HepG2 (cell line): ENCODE data around the gene FCN3. TPM values are rescaled to one million over a fixed set of nuclear protein-coding genes. Genes with fewer than 3 reads are reported as not detected.
A peak's percentile ranks its signal among the peaks of the same experiment; 100 is the strongest.

Source experiments
- ATAC-seq: fragments of 200-7000 bp; cut with Tn5 transposase; 3 replicates; pipeline ENCODE4 v1.9.1; 2020; ENCODE audit warnings: mild to moderate bottlenecking, moderate library complexity
- BruUV-seq: library from RNA; stranded (reverse); fragments of 400-500 nt; replicated peaks from 2 replicates; lab custom pipeline; 2021; lab: Mats Ljungman, UMichigan
- CTCF ChIA-PET: fragments of 300-600 bp; formaldehyde crosslinking; extraction: SDS; loops from one replicate; lab custom pipeline; 2021; ENCODE audit warnings: low total read pairs, inconsistent platforms, low intra/inter-chr PET ratio; lab: Yijun Ruan, JAX
- POLR2A ChIA-PET: fragments of 350-600 bp; sonication (Branson Sonifier 250); formaldehyde crosslinking; loops from one replicate; lab custom pipeline; 2020; ENCODE audit warnings: antibody characterized with exemption, inconsistent platforms; lab: Yijun Ruan, JAX
- DNase-seq: peaks from one replicate; pipeline ENCODE4 v3.0.0-alpha.2; 2015; ENCODE audit warnings: low spot score
- FAIRE-seq: peaks from 3 replicates; lab custom pipeline; 2011; peaks lifted over from hg19 to GRCh38; lab: Jason Lieb, UNC
- H2AFZ ChIP-seq: one replicate; pipeline ENCODE4 v1.6.1; 2011; ENCODE audit warnings: low read length, inconsistent platforms
- H3K27ac ChIP-seq: fragments of 300-600 bp; 3 replicates; pipeline ENCODE4 v1.8.0; 2011; ENCODE audit warnings: mixed run types, mild to moderate bottlenecking, mixed read lengths, low read length, inconsistent platforms; ENCODE audit not compliant: insufficient read depth; ENCODE audit errors: extremely low read length
- H3K27me3 ChIP-seq, 2 experiments: fragments of 200-600 bp in 1 of 2; 2 replicates in 1 of 2; 3 replicates in 1 of 2; pipeline versions ENCODE4 v1.6.0 to v1.8.0; 2011; ENCODE audit warnings: low read length in 2 of 2, mild to moderate bottlenecking in 2 of 2, moderate library complexity in 2 of 2, inconsistent platforms in 1 of 2; ENCODE audit not compliant: insufficient read depth in 2 of 2, control insufficient read depth in 1 of 2
- H3K36me3 ChIP-seq, 2 experiments: fragments of 200-600 bp in 1 of 2; replicated peaks in 1 of 2; 2 replicates in 1 of 2; 3 replicates in 1 of 2; pipeline versions ENCODE4 v1.5.1 to v1.8.0; 2011; ENCODE audit warnings: low read length in 2 of 2, inconsistent platforms in 1 of 2; ENCODE audit not compliant: insufficient read depth in 2 of 2, control insufficient read depth in 1 of 2
- H3K4me1 ChIP-seq: 2 replicates; pipeline ENCODE4 v1.5.1; 2012; ENCODE audit warnings: low read length, inconsistent platforms; ENCODE audit not compliant: insufficient read depth
- H3K4me2 ChIP-seq: 2 replicates; pipeline ENCODE4 v1.6.0; 2011; ENCODE audit warnings: low read depth, low read length, inconsistent platforms
- H3K4me3 ChIP-seq, 3 experiments: fragments of 200-600 bp in 1 of 3; sonication (generic), shearing (Covaris generic) in 1 of 3; replicated peaks in 1 of 3; 2 replicates each; pipeline ENCODE4 v1.5.1; 2011 to 2016; ENCODE audit warnings: low read length in 3 of 3, inconsistent platforms in 2 of 3, low read depth in 2 of 3, mild to moderate bottlenecking in 2 of 3, control low read depth in 1 of 3, mixed read lengths in 1 of 3; ENCODE audit not compliant: insufficient read depth in 1 of 3
- H3K79me2 ChIP-seq: one replicate; pipeline ENCODE4 v1.6.1; 2011; ENCODE audit warnings: low read length, inconsistent platforms; ENCODE audit not compliant: insufficient read depth
- H3K9ac ChIP-seq: 2 replicates; pipeline ENCODE4 v1.6.0; 2011; ENCODE audit warnings: mild to moderate bottlenecking, low read depth, low read length, inconsistent platforms; ENCODE audit not compliant: insufficient read depth
- H3K9me3 ChIP-seq: 2 replicates; pipeline ENCODE4 v1.5.1; 2012; ENCODE audit warnings: mild to moderate bottlenecking, low read length
- H4K20me1 ChIP-seq: 2 replicates; pipeline ENCODE4 v1.6.0; 2011; ENCODE audit warnings: inconsistent platforms, mild to moderate bottlenecking, low read length, moderate library complexity; ENCODE audit not compliant: insufficient read depth
- AGO2 ChIP-seq: fragments of 200-400 bp; formaldehyde crosslinking; optimal IDR thresholded peaks from 2 replicates; pipeline ENCODE3; 2017; ENCODE audit warnings: mild to moderate bottlenecking, low read depth, low read length, moderate library complexity
- ATAD3A ChIP-seq: sonication (generic); formaldehyde crosslinking; IDR thresholded peaks from 2 replicates; pipeline ENCODE4 v1.4.0; 2020; ENCODE audit warnings: missing genetic modification reagents
- CBX5 ChIP-seq: sonication (generic); formaldehyde crosslinking; IDR thresholded peaks from 2 replicates; pipeline ENCODE4 v1.4.0; 2020; ENCODE audit warnings: missing genetic modification reagents, borderline replicate concordance
- GLI4 ChIP-seq: sonication (generic); formaldehyde crosslinking; IDR thresholded peaks from 2 replicates; pipeline ENCODE4 v1.5.1; 2020; ENCODE audit warnings: missing genetic modification reagents, mild to moderate bottlenecking, moderate library complexity, borderline replicate concordance
- ISL2 ChIP-seq: sonication (generic); formaldehyde crosslinking; IDR thresholded peaks from 2 replicates; pipeline ENCODE4 v1.5.0; 2020; ENCODE audit warnings: missing genetic modification reagents
- NFIB ChIP-seq: sonication (generic); formaldehyde crosslinking; IDR thresholded peaks from 2 replicates; pipeline ENCODE4 v1.9.0; 2021; ENCODE audit warnings: missing genetic modification reagents, mild to moderate bottlenecking, borderline replicate concordance
- NR3C1 ChIP-seq: sonication (generic); formaldehyde crosslinking; IDR thresholded peaks from 2 replicates; pipeline ENCODE4 v1.4.0; 2020; ENCODE audit warnings: missing genetic modification reagents
- POLR2A ChIP-seq, 2 experiments: IDR thresholded peaks; 2 replicates each; pipeline ENCODE4 v1.6.1; 2011; ENCODE audit warnings: low read depth in 2 of 2, low read length in 2 of 2, mild to moderate bottlenecking in 1 of 2, moderate library complexity in 1 of 2; ENCODE audit not compliant: insufficient read depth in 1 of 2
- RBFOX2 ChIP-seq: fragments of 200-400 bp; formaldehyde crosslinking; IDR thresholded peaks from 2 replicates; pipeline ENCODE4 v1.6.1; 2017; ENCODE audit warnings: low read depth, mild to moderate bottlenecking, low read length
- SAP130 ChIP-seq: IDR thresholded peaks from 2 replicates; pipeline ENCODE4 v1.6.1; 2016; ENCODE audit warnings: low read depth
- ZNF781 ChIP-seq: sonication (generic); formaldehyde crosslinking; IDR thresholded peaks from 2 replicates; pipeline ENCODE4 v1.5.1; 2020; ENCODE audit warnings: borderline replicate concordance, mild to moderate bottlenecking, missing genetic modification reagents; ENCODE audit errors: not compliant biosample characterization
- WGBS: methylation state at CpG from one replicate; pipeline ENCODE4 v1.1.6; 2017; ENCODE audit warnings: low lambda C conversion rate; 5-methylcytosine and 5-hydroxymethylcytosine counted together
- in situ Hi-C: cut with HindIII; loops from 2 replicates; pipeline ENCODE4 v1.10.0; 2017; ENCODE audit warnings: low pct_unique_long_range_greater_than_20kb; ENCODE audit not compliant: extremely low pct_ligation_motif_present
- intact Hi-C: fragments of 100-400 bp; cut with micrococcal nuclease; formaldehyde crosslinking; loops from one replicate; pipeline ENCODE4 v1.10.0; 2022; ENCODE audit not compliant: unreplicated experiment
- polyA plus RNA-seq, 8 experiments: library from polyadenylated mRNA; depleted of rRNA in 3 of 8; stranded (reverse) in 7 of 8; unstranded in 1 of 8; fragments of >200 nt; fragmentation: Illumina TruSeq in 4 of 8; extraction: Trizol in 4 of 8; gene quantifications; 2 replicates each; pipeline versions ENCODE4 v1.2.1 to v1.2.3, GENCODE V29; 2011 to 2016; ENCODE audit warnings: low read depth in 4 of 8, missing spikeins in 1 of 8, mixed read lengths in 1 of 8; ENCODE audit not compliant: insufficient read depth in 1 of 8
- total RNA-seq, 5 experiments: library from RNA; depleted of rRNA; stranded (reverse); fragments of >200 nt; fragmentation: Illumina TruSeq; extraction: Trizol; gene quantifications; 2 replicates each; pipeline ENCODE4 v1.2.3, GENCODE V29; 2016; ENCODE audit warnings: low read depth in 1 of 5
- TF ChIP-seq, protein P1 (sequence below): sonication (generic); formaldehyde crosslinking; IDR thresholded peaks from 2 replicates; pipeline ENCODE4 v1.8.0; 2022; ENCODE audit warnings: missing genetic modification reagents, mild to moderate bottlenecking, moderate library complexity, borderline replicate concordance
- TF ChIP-seq, protein P2 (sequence below): sonication (generic); formaldehyde crosslinking; IDR thresholded peaks from 2 replicates; pipeline ENCODE4 v1.4.0; 2020; ENCODE audit warnings: missing genetic modification reagents

Gene FCN3
- total and polyA plus RNA-seq, 2 of the 13 experiments (the other 11 are each of a cell fraction or from before 2014, with no cell fraction given), result not detected

GRCh38 chr1:27333717-27334279 lies 40.8 kb downstream of the FCN3 start:
- in situ Hi-C loops (no loop called here), intact Hi-C loops (no loop called here)
- 98% methylated on average over 9 of the region's 17 CpGs for WGBS
- Histone ChIP-seq H3K4me1 (no peaks in the 10 kb centered on the region), H2AFZ (no peak overlapping the region), H3K27ac (no peak overlapping the region), H3K27me3 (no peaks in the 10 kb centered on the region), H3K4me3 (no peak overlapping the region), H3K79me2 (peaks cover 3% of the 10 kb centered on the region), H3K36me3 (peaks cover 16 to 57% of the 10 kb centered on the region in 2 experiments), H4K20me1 (no peaks in the 10 kb centered on the region), H3K9ac (no peak overlapping the region), H3K4me2 (no peak overlapping the region), H3K9me3 (no peaks in the 10 kb centered on the region)
- DNase-seq (no peak), FAIRE-seq (no peak), ATAC-seq (no peak)
- ChIA-PET CTCF (no interaction called here), POLR2A (no interaction called here)
- BruUV-seq, result no TSS peak
- no peak for TF ChIP-seq ZNF781 (CRISPR knock-in tag)
- peak; percentile 59 for TF ChIP-seq AGO2
- TF ChIP-seq CBX5 (CRISPR knock-in tag), result no peak
- TF ChIP-seq RBFOX2, result no peak
- TF ChIP-seq ATAD3A (CRISPR knock-in tag), result no peak

DNA sequence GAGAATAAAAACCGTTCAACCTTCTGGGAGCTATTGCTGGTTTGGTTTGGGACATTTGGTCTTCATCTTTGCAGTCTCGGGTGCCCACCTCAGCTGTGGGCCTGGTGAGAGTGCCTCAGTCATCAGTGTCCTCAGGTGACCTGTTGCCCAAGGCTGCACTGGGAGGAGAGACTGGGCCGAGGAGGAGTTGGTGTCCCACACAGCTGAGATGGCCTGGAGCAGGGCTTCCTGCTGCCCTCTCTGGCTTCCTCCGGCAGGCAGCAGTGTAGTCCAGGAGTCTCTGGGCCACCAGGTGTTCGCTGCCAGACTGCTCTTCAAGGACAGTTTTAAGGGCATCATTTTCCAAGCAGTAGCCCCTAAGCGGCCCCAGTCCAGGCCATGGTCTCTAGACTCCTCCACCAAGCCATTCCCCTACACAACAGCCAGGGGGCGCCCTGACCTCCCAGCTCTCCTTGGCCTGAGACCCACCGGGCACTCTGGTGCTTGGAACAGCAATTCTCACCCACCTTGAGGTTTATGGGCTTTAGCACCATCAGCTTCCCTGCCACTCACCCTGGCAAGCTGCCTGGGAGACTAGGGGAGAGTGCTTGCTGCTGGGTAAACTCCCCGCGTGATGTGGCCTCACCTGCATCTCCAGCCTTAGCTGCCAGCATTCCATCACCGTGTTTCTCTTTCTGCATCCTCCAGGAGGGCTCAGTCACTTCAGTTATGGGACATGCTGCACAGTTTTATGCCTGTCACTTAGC lies 41.9 kb downstream of the FCN3 start:
- no peaks in the 10 kb centered on the region for H3K4me1 ChIP-seq
- WGBS, result 80% methylated on average over 9 of the region's 11 CpGs
- peaks cover 18 to 67% of the 10 kb centered on the region in 2 experiments for H3K36me3 ChIP-seq
- ChIA-PET POLR2A (interaction anchor here (0.8 to 1.2 kb wide), 3 partner anchors 10 to 33 kb away, joined by 3 to 5 read pairs (median 3); partner anchors contain the start of gene SYTL1), CTCF (interaction anchor here (1.2 kb wide), 1 partner anchor 63 kb away, joined by 5 read pairs; no protein-coding TSS in a partner anchor)
- no peak overlapping the region for H3K27ac ChIP-seq
- intact Hi-C loops (no loop called here), in situ Hi-C loops (no loop called here)
- H3K9me3 ChIP-seq, result no peaks in the 10 kb centered on the region
- peak; percentile 89 for ATAC-seq
- no peak overlapping the region for H3K4me3 ChIP-seq
- H3K79me2 ChIP-seq, result peaks cover 9% of the 10 kb centered on the region
- no peaks in the 10 kb centered on the region for H4K20me1 ChIP-seq
- H3K9ac ChIP-seq, result no peak overlapping the region
- H3K4me2 ChIP-seq, result no peak overlapping the region
- H2AFZ ChIP-seq, result no peak overlapping the region
- BruUV-seq, result no TSS peak
- FAIRE-seq, result no peak
- no peaks in the 10 kb centered on the region for H3K27me3 ChIP-seq
- no peak for DNase-seq
- TF ChIP-seq, protein P1, sequence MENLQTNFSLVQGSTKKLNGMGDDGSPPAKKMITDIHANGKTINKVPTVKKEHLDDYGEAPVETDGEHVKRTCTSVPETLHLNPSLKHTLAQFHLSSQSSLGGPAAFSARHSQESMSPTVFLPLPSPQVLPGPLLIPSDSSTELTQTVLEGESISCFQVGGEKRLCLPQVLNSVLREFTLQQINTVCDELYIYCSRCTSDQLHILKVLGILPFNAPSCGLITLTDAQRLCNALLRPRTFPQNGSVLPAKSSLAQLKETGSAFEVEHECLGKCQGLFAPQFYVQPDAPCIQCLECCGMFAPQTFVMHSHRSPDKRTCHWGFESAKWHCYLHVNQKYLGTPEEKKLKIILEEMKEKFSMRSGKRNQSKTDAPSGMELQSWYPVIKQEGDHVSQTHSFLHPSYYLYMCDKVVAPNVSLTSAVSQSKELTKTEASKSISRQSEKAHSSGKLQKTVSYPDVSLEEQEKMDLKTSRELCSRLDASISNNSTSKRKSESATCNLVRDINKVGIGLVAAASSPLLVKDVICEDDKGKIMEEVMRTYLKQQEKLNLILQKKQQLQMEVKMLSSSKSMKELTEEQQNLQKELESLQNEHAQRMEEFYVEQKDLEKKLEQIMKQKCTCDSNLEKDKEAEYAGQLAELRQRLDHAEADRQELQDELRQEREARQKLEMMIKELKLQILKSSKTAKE, result no peak
- TF ChIP-seq GLI4 (CRISPR knock-in tag), result 0 out of 2 replicates have a peak, but pooled peaks have one; percentile 36
- no peak for TF ChIP-seq NFIB (CRISPR knock-in tag)
- no peak for TF ChIP-seq NR3C1
- TF ChIP-seq, protein P2, sequence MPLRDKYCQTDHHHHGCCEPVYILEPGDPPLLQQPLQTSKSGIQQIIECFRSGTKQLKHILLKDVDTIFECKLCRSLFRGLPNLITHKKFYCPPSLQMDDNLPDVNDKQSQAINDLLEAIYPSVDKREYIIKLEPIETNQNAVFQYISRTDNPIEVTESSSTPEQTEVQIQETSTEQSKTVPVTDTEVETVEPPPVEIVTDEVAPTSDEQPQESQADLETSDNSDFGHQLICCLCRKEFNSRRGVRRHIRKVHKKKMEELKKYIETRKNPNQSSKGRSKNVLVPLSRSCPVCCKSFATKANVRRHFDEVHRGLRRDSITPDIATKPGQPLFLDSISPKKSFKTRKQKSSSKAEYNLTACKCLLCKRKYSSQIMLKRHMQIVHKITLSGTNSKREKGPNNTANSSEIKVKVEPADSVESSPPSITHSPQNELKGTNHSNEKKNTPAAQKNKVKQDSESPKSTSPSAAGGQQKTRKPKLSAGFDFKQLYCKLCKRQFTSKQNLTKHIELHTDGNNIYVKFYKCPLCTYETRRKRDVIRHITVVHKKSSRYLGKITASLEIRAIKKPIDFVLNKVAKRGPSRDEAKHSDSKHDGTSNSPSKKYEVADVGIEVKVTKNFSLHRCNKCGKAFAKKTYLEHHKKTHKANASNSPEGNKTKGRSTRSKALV (CRISPR knock-in tag), result no peak
- TF ChIP-seq ISL2 (CRISPR knock-in tag), result no peak
- TF ChIP-seq POLR2A (IDR thresholded peaks at IDR 0.05; ENCODE audit: insufficient read depth in 1 of 2, low read depth in 2 of 2, low read length in 2 of 2), result 0 out of 4 replicates have a peak, but pooled peaks of 1 of the 2 experiments have one; percentile 18
- no peak for TF ChIP-seq SAP130
